ENCODE results near the gene GPX6. TPM values are rescaled to one million over a fixed set of nuclear protein-coding genes. Genes with fewer than 3 reads are reported as not detected.

Gene GPX6
- total and polyA plus RNA-seq, 5 donors = not detected

DNA sequence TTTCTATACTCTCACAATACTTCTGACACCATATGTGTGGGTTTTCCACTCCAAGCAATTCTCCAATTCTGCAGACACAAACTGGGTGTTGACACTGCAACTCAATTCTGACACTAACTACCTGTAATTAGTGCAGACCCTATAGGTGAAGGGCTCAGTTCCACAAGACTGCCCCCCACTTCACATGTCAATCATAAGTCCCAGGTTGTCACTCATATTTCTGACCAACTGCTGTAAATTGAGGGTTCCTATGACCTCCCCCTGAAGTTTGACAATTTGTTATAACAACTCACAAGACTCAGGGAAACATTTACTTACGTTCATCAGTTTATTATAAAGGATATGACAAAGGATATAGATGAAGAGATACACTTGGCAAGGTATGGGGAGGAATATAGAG lies 18.3 kb downstream of the GPX6 start:
- ATAC-seq = no peak
- WGBS = 63% methylated on average over 1 of the region's 1 CpG
- Histone ChIP-seq H3K27me3 (ENCODE audit: control insufficient read depth, insufficient read depth) (no peaks in the 10 kb centered on the region), H3K4me3 (ENCODE audit: low read length) (no peak overlapping the region), H3K4me1 (ENCODE audit: control insufficient read depth, insufficient read depth, low read length) (no peaks in the 10 kb centered on the region), H3K27ac (ENCODE audit: low read length) (no peak overlapping the region), H3K9me3 (ENCODE audit: control insufficient read depth, low read length) (no peaks in the 10 kb centered on the region)
- intact Hi-C loops (cut with DNase I) = no loop called here
- DNase-seq = no peak

- H3K27ac ChIP-seq (ENCODE audit: low read length) = no peak overlapping the region
- WGBS = 39% methylated on average over 2 of the region's 2 CpGs
- no peaks in the 10 kb centered on the region for H3K27me3 ChIP-seq (ENCODE audit: control insufficient read depth, insufficient read depth)
- intact Hi-C loops (cut with DNase I) = no loop called here
- no peaks in the 10 kb centered on the region for H3K4me1 ChIP-seq (ENCODE audit: control insufficient read depth, insufficient read depth, low read length)
- DNase-seq (no peak), ATAC-seq (no peak)
- H3K4me3 ChIP-seq (ENCODE audit: low read length) = no peak overlapping the region
- no peaks in the 10 kb centered on the region for H3K9me3 ChIP-seq (ENCODE audit: control insufficient read depth, low read length)
These were observed 19.4 kb downstream of the GPX6 start for GRCh38 chr6:28496099-28496779.

DNA sequence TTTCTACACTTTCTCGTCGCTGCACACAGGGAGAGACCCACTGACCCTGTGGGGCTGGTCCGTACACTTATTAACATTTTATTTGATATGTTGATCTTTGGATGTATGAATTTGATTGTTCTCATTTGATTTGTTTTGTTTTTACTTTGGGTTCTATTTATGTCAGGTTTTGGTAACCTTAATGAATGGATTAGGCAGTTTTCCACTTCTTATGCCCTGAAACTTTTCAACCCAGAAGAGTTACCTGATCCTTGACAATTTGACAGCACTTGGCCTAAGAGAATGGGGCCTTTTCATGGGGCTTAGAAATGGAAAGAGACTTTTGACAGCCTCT lies 23.6 kb downstream of the GPX6 start:
- no peaks in the 10 kb centered on the region for H3K4me1 ChIP-seq (ENCODE audit: control insufficient read depth, insufficient read depth, low read length)
- no peak for DNase-seq
- ATAC-seq = no peak
- H3K27me3 ChIP-seq (ENCODE audit: control insufficient read depth, insufficient read depth) = peaks cover 4% of the 10 kb centered on the region
- no peak overlapping the region for H3K27ac ChIP-seq (ENCODE audit: low read length)
- H3K9me3 ChIP-seq (ENCODE audit: control insufficient read depth, low read length) = no peaks in the 10 kb centered on the region
- intact Hi-C loops (cut with DNase I) = no loop called here
- WGBS = 39% methylated on average over 3 of the region's 3 CpGs
- no peak overlapping the region for H3K4me3 ChIP-seq (ENCODE audit: low read length)

DNA sequence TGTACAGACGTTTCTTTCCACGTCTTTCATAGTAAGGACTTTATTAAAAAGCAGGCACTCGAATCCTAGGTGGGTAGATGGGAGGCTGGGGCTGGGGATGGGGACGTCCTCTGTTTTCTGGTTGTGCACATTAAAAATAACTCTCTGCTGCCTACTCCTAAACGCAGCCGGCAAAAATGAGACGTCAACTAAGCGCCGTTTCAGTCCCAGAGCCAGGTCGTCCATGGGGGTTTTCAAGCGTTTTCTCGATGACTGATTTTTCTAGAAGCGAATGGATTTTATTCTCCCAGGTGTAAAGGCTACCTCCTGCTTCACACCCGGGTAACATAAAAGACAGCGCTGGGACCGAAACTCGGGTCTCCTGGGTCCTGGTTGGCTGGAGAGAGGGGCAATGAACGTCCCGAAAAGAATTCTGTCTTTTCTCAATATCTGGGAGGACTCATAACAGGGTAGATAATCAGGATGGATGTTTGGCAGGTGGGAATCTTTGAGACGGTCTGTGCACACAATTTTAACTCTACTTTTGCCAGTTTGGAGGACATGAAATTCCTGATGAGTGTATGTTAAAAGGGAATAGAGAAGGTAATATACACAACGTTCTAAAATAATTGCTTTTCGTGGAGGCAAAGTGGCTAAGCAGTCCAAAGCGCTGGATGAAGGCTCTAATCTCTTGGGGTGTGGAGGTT lies 25.2 kb downstream of the GPX6 start:
- ATAC-seq (peak in 1 of 2 donors; percentile 71), DNase-seq (peak in 1 of 3 donors; percentile 48)
- peak overlapping the region; percentile 34 for H3K4me3 ChIP-seq (ENCODE audit: low read length)
- WGBS = 11% methylated on average over 23 of the region's 23 CpGs
- no peaks in the 10 kb centered on the region for H3K9me3 ChIP-seq (ENCODE audit: control insufficient read depth, low read length)
- intact Hi-C loops (cut with DNase I) = no loop called here
- peaks cover 4% of the 10 kb centered on the region for H3K27me3 ChIP-seq (ENCODE audit: control insufficient read depth, insufficient read depth)
- H3K4me1 ChIP-seq (ENCODE audit: control insufficient read depth, insufficient read depth, low read length) = no peaks in the 10 kb centered on the region
- no peak overlapping the region for H3K27ac ChIP-seq (ENCODE audit: low read length)

DNA sequence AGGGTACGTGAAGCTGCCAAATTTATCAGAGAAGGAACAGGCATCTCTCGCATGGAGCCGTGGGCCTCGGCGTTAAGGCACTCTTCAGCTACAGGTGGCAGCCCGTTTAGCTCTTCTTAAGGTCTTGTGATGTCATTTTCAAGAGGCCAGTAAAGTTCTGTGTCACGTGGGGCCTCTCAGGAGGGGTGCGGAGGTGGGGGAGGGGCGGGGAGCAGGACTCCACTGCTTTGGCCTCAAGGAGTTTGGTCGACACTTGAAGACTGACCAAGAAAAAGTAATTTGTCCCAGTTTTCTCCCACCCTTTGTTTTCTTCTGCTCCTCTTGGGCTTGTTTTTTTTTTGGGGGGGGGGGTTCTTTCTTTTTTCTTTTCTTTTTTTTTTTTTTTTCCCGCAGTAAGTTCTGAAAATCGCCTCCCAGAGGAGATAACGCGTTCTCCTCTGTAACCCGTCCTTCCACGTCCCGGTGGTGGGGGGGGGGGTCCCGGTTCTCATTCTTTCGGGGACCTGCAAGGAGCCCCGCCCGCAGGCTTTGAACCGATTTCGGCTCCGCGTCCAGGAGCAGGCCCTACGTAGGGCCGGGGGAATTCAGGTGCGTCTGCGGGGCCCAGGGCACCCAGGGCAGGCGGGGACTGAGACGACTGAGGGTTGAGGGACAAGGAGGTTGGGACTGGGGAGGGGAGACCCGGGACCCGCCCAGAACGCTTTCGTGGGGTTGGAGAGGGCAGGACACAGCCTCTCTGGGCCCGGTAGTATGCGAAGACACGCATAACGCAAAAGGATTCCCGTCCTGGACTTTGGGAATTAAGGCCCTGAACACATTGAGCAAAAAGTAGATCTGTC lies 26.0 kb downstream of the GPX6 start:
- ATAC-seq (peak; percentile 86 to 98), DNase-seq (peak; percentile 69 to 80 (median 69))
- H3K4me3 ChIP-seq (ENCODE audit: low read length) = peak overlapping the region; percentile 34
- WGBS = 4% methylated on average over 40 of the region's 40 CpGs
- H3K9me3 ChIP-seq (ENCODE audit: control insufficient read depth, low read length) = no peaks in the 10 kb centered on the region
- intact Hi-C loops (cut with DNase I) = no loop called here
- H3K4me1 ChIP-seq (ENCODE audit: control insufficient read depth, insufficient read depth, low read length) = no peaks in the 10 kb centered on the region
- H3K27me3 ChIP-seq (ENCODE audit: control insufficient read depth, insufficient read depth) = peaks cover 4% of the 10 kb centered on the region
- H3K27ac ChIP-seq (ENCODE audit: low read length) = no peak overlapping the region

DNA sequence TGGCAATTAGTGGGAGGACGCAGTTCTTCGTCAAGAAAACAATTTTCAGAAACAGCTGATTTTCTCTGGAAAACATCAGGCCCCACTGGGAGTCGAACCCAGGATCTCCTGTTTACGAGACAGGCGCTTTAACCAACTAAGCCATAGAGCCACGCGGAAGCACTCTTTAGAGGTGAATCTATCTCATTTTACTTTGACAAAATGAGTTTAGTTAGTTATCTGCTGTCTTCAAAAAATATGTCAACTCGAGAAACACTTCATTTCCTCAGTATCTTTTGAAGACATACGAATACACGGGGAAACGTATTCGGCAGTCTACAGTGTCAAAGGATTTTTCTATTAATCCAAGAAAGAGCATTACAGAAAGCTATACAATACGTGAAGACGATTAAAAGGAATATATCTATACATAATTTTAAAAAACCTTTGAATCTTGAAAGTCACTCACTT lies 26.7 kb downstream of the GPX6 start:
- WGBS = 27% methylated on average over 14 of the region's 14 CpGs
- no peaks in the 10 kb centered on the region for H3K9me3 ChIP-seq (ENCODE audit: control insufficient read depth, low read length)
- no peak overlapping the region for H3K4me3 ChIP-seq (ENCODE audit: low read length)
- peaks cover 4% of the 10 kb centered on the region for H3K27me3 ChIP-seq (ENCODE audit: control insufficient read depth, insufficient read depth)
- H3K27ac ChIP-seq (ENCODE audit: low read length) = no peak overlapping the region
- H3K4me1 ChIP-seq (ENCODE audit: control insufficient read depth, insufficient read depth, low read length) = no peaks in the 10 kb centered on the region
- intact Hi-C loops (cut with DNase I) = no loop called here
- ATAC-seq (no peak), DNase-seq (peak in 1 of 3 donors; percentile 23)

GRCh38 chr6:28486988-28487742 lies 28.4 kb downstream of the GPX6 start:
- peaks cover 4% of the 10 kb centered on the region for H3K27me3 ChIP-seq (ENCODE audit: control insufficient read depth, insufficient read depth)
- ATAC-seq (no peak), DNase-seq (no peak)
- no peak overlapping the region for H3K4me3 ChIP-seq (ENCODE audit: low read length)
- 48% methylated on average over 3 of the region's 3 CpGs for WGBS
- intact Hi-C loops (cut with DNase I) = no loop called here
- no peaks in the 10 kb centered on the region for H3K4me1 ChIP-seq (ENCODE audit: control insufficient read depth, insufficient read depth, low read length)
- no peaks in the 10 kb centered on the region for H3K9me3 ChIP-seq (ENCODE audit: control insufficient read depth, low read length)
- H3K27ac ChIP-seq (ENCODE audit: low read length) = no peak overlapping the region

DNA sequence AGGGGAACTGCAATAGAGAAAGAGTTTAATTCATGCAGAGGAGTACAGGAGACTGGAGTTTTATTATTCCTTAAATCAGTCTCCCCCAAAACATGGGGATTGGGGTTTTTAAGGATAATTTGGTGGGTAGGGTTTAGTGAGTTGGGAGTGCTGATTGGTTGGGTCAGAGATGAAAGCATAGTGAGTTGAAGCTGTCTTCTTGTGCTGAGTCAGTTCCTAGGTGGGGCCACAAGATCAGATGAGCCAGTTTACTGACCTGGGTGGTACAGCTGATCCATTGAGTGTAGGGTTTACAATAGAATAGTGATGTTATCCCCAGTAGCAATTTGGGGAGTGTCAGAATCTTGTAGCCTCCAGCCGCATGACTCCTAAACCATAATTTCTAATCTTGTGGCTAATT lies 29.1 kb downstream of the GPX6 start:
- no peak for ATAC-seq
- no peaks in the 10 kb centered on the region for H3K9me3 ChIP-seq (ENCODE audit: control insufficient read depth, low read length)
- intact Hi-C loops (cut with DNase I) = no loop called here
- no peaks in the 10 kb centered on the region for H3K4me1 ChIP-seq (ENCODE audit: control insufficient read depth, insufficient read depth, low read length)
- H3K4me3 ChIP-seq (ENCODE audit: low read length) = no peak overlapping the region
- peaks cover 4% of the 10 kb centered on the region for H3K27me3 ChIP-seq (ENCODE audit: control insufficient read depth, insufficient read depth)
- no peak overlapping the region for H3K27ac ChIP-seq (ENCODE audit: low read length)
- 90% methylated on average over 1 of the region's 1 CpG for WGBS
- no peak for DNase-seq

GRCh38 chr6:28485482-28485881 lies 30.1 kb downstream of the GPX6 start:
- DNase-seq (no peak), ATAC-seq (no peak)
- 89% methylated on average over 3 of the region's 3 CpGs for WGBS
- H3K27me3 ChIP-seq (ENCODE audit: control insufficient read depth, insufficient read depth) = peaks cover 4% of the 10 kb centered on the region
- H3K9me3 ChIP-seq (ENCODE audit: control insufficient read depth, low read length) = no peaks in the 10 kb centered on the region
- no peak overlapping the region for H3K4me3 ChIP-seq (ENCODE audit: low read length)
- no peak overlapping the region for H3K27ac ChIP-seq (ENCODE audit: low read length)
- intact Hi-C loops (cut with DNase I) = no loop called here
- H3K4me1 ChIP-seq (ENCODE audit: control insufficient read depth, insufficient read depth, low read length) = no peaks in the 10 kb centered on the region

GRCh38 chr6:28480253-28480932 lies 35.2 kb downstream of the GPX6 start:
- no peak overlapping the region for H3K27ac ChIP-seq (ENCODE audit: low read length)
- no peaks in the 10 kb centered on the region for H3K9me3 ChIP-seq (ENCODE audit: control insufficient read depth, low read length)
- WGBS = 68% methylated on average over 9 of the region's 9 CpGs
- no peak for DNase-seq
- no peak for ATAC-seq
- H3K27me3 ChIP-seq (ENCODE audit: control insufficient read depth, insufficient read depth) = peaks cover 6% of the 10 kb centered on the region
- intact Hi-C loops (cut with DNase I) = no loop called here
- H3K4me1 ChIP-seq (ENCODE audit: control insufficient read depth, insufficient read depth, low read length) = no peaks in the 10 kb centered on the region
- H3K4me3 ChIP-seq (ENCODE audit: low read length) = no peak overlapping the region

Measured in right cardiac atrium (tissue), 5 donors.